GM12878 (cell line): ENCODE measurements around the gene AGTRAP.

Experiments used
- BRCA1 ChIP-seq: IDR thresholded peaks from 2 replicates; pipeline ENCODE4 v1.6.1; 2011; ENCODE audit warnings: low read depth, low read length, improper control_type of control experiment
- CEBPB ChIP-seq, 2 experiments: fragments of 150-350 bp in 1 of 2; IDR thresholded peaks; 2 replicates each; pipeline ENCODE4 v1.6.1; 2012 to 2014; ENCODE audit warnings: low read depth in 2 of 2, low read length in 2 of 2, borderline replicate concordance in 1 of 2, inconsistent platforms in 1 of 2
- EZH2 ChIP-seq: IDR thresholded peaks from 2 replicates; pipeline ENCODE4 v1.6.1; 2012; ENCODE audit warnings: low read depth, mild to moderate bottlenecking, control low read depth, inconsistent platforms, low read length, borderline replicate concordance; ENCODE audit not compliant: control insufficient read depth
- NFXL1 ChIP-seq: fragments of 450-650 bp; IDR thresholded peaks from 2 replicates; pipeline ENCODE4 v1.6.1; 2017; ENCODE audit warnings: antibody characterized with exemption, mild to moderate bottlenecking, borderline replicate concordance
- POLR2A ChIP-seq: IDR thresholded peaks from 2 replicates; pipeline ENCODE4 v1.6.1; 2011; ENCODE audit warnings: low read depth, mild to moderate bottlenecking, low read length
- SMARCA5 ChIP-seq: fragments of 450-650 bp; IDR thresholded peaks from 2 replicates; pipeline ENCODE4 v1.6.1; 2017; ENCODE audit warnings: mild to moderate bottlenecking
- SUZ12 ChIP-seq: fragments of 200-600 bp; sonication (generic); IDR thresholded peaks from one replicate; pipeline ENCODE4 v1.6.1; 2018; ENCODE audit warnings: antibody characterized with exemption, mild to moderate bottlenecking; ENCODE audit not compliant: unreplicated experiment
- ZNF217 ChIP-seq: fragments of 450-650 bp; IDR thresholded peaks from 2 replicates; pipeline ENCODE4 v1.6.1; 2017; ENCODE audit warnings: antibody characterized with exemption, mild to moderate bottlenecking
- ZNF384 ChIP-seq: IDR thresholded peaks from 2 replicates; pipeline ENCODE4 v1.6.1; 2012; ENCODE audit warnings: low read depth, mild to moderate bottlenecking, low read length, improper control_type of control experiment, borderline replicate concordance
- TF ChIP-seq, protein P1 (sequence below), 3 experiments: IDR thresholded peaks in 2 of 3; conservative IDR thresholded peaks in 1 of 3; 2 replicates each; pipeline ENCODE4 v1.5.1; 2011; ENCODE audit warnings: low read depth in 3 of 3, low read length in 3 of 3, mild to moderate bottlenecking in 3 of 3, control low read depth in 2 of 3, moderate library complexity in 2 of 3, inconsistent platforms in 1 of 3, mixed read lengths in 1 of 3; ENCODE audit not compliant: control insufficient read depth in 2 of 3, insufficient read depth in 1 of 3; ENCODE audit errors: extremely low read depth in 1 of 3

DNA sequence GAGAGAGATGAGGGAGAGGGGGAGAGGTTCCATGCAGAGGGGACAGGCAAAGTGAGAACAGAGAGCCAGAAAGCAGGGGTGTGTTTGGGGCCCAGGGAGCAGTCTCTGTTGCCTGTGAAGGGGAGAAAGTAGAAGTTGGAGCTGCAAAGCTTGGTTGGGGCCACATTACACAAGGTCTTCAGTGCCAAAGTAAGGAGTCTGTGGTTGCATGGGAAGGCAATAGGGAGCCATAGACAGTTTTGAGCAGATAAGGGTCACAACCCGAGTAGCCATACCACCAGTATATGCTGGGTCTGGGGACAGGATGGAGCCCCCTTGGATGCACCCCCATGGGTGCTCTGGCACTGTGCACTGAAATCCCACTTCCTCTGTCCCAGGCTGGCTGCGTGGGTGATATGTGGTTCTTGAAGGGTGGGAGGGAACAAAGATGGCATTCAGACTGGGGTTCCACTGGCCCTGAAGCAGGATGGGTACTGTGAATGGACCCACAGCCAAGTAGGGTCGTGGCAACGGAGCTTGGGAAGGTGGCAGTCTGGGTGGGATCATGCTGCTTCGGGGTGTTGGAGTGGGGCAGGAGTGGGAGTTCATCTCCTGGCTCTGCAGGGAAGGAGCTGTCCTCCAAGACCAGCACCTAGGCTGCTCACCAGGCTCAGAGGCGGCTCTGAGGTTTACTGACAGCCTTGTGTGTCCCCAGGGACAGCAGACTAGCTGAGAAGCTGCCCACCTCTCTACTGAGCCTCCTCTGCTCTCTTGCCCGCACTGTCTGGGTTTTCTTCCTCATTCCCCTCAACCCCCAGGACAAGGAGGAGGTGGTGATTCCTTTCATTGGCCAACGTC, 32.4 kb upstream of the AGTRAP start:
- TF ChIP-seq SUZ12 (no peak), POLR2A (no peak), SMARCA5 (no peak), EZH2 (no peak), ZNF217 (no peak), ZNF384 (no peak), CEBPB (IDR thresholded peaks at IDR 0.05; ENCODE audit: borderline replicate concordance in 1 of 2, low read depth in 2 of 2, low read length in 2 of 2) (no peak), NFXL1 (no peak), BRCA1 (no peak)
- TF ChIP-seq, protein P1, sequence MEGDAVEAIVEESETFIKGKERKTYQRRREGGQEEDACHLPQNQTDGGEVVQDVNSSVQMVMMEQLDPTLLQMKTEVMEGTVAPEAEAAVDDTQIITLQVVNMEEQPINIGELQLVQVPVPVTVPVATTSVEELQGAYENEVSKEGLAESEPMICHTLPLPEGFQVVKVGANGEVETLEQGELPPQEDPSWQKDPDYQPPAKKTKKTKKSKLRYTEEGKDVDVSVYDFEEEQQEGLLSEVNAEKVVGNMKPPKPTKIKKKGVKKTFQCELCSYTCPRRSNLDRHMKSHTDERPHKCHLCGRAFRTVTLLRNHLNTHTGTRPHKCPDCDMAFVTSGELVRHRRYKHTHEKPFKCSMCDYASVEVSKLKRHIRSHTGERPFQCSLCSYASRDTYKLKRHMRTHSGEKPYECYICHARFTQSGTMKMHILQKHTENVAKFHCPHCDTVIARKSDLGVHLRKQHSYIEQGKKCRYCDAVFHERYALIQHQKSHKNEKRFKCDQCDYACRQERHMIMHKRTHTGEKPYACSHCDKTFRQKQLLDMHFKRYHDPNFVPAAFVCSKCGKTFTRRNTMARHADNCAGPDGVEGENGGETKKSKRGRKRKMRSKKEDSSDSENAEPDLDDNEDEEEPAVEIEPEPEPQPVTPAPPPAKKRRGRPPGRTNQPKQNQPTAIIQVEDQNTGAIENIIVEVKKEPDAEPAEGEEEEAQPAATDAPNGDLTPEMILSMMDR (IDR thresholded peaks at IDR 0.05 in 2 of 3, conservative IDR thresholded peaks at IDR 0.05 in 1 of 3; ENCODE audit: control insufficient read depth in 2 of 3, extremely low read depth in 1 of 3, insufficient read depth in 1 of 3, low read depth in 3 of 3, low read length in 3 of 3), result no peak
